ENCODE data around the gene MIOS. TPM values are rescaled to one million over a fixed set of nuclear protein-coding genes. Genes with fewer than 3 reads are reported as not detected.

Gene MIOS
- 10 to 100 TPM; 41.1 to 51.2 (median 42.3) TPM for polyA plus RNA-seq (ENCODE audit: insufficient read length in 3 of 3)
- long read RNA-seq, donor 1, partial matches to known transcripts = 0 of 5 reads
- long read RNA-seq, donor 1, other reads (novel, unspliced or antisense) = 0 of 5 reads
- long read RNA-seq, donor 2, partial matches to known transcripts = 0 of 2 reads
- long read RNA-seq, donor 2, other reads (novel, unspliced or antisense) = 0 of 2 reads
- long read RNA-seq, donor 3, partial matches to known transcripts = 0 of 9 reads
- long read RNA-seq, donor 3, other reads (novel, unspliced or antisense) = 0 of 9 reads
- long read RNA-seq, donor 4, partial matches to known transcripts = 0 of 2 reads
- long read RNA-seq, donor 4, other reads (novel, unspliced or antisense) = 0 of 2 reads
- long read RNA-seq, donor 5 = 0 reads
- long read RNA-seq, donor 6, partial matches to known transcripts = 0 of 5 reads
- long read RNA-seq, donor 6, other reads (novel, unspliced or antisense) = 0 of 5 reads
- long read RNA-seq, donor 7, partial matches to known transcripts = 0 of 3 reads
- long read RNA-seq, donor 7, other reads (novel, unspliced or antisense) = 0 of 3 reads
- long read RNA-seq, donor 8 = 0 reads
- long read RNA-seq, donor 9, partial matches to known transcripts = 0 of 9 reads
- long read RNA-seq, donor 9, other reads (novel, unspliced or antisense) = 0 of 9 reads
- long read RNA-seq, donor 10, partial matches to known transcripts = 0 of 6 reads
- long read RNA-seq, donor 10, other reads (novel, unspliced or antisense) = 0 of 6 reads
- long read RNA-seq, donor 11, partial matches to known transcripts = 0 of 5 reads
- long read RNA-seq, donor 11, other reads (novel, unspliced or antisense) = 0 of 5 reads
- long read RNA-seq, donor 12, partial matches to known transcripts = 0 of 1 reads
- long read RNA-seq, donor 12, other reads (novel, unspliced or antisense) = 0 of 1 reads
- long read RNA-seq, donor 13 = 0 reads
- long read RNA-seq, donor 14, partial matches to known transcripts = 0 of 9 reads
- long read RNA-seq, donor 14, other reads (novel, unspliced or antisense) = 0 of 9 reads
- long read RNA-seq, donor 15, partial matches to known transcripts = 0 of 2 reads
- long read RNA-seq, donor 15, other reads (novel, unspliced or antisense) = 0 of 2 reads
- long read RNA-seq, donor 16, partial matches to known transcripts = 15 of 24 reads
- long read RNA-seq, donor 16, other reads (novel, unspliced or antisense) = 0 of 24 reads

GRCh38 chr7:7566651-7567611, at the start of gene MIOS:
TSS of gene MIOS (plus strand) at chr7:7566884. CDS start at chr7:7572476, 5,592 bp downstream.
- peak; percentile 63 to 82 (median 74) for DNase-seq (ENCODE audit: extremely low read depth in 1 of 11, low read depth in 9 of 11, low spot score in 4 of 11)

- DNase-seq (ENCODE audit: extremely low read depth in 1 of 11, low read depth in 9 of 11, low spot score in 4 of 11) = peak in 4 of 11 donors; percentile 18 to 36 (median 36)
These were observed 48.9 kb upstream of the MIOS start for GRCh38 chr7:7517754-7518153.

DNA sequence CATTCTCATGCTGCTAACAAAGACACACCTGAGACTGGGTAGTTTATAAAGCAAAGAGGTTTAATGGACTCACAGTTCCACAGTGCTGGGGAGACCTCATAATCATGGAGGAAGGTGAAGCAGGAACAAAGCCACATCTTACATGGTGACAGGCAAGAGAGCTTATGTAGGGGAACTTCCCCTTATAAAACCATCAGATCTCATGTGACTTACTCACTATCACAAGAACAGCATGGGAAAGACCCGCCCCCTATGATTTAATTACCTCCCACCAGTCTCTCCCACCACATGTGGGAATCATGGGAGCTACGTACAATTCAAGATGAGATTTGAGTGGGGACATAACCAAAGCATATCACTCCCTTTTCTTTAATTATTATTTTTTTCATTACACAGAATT, 47.6 kb upstream of the MIOS start:
- DNase-seq (ENCODE audit: extremely low read depth in 1 of 11, low read depth in 9 of 11, low spot score in 4 of 11) = no peak

GRCh38 chr7:7519528-7519927, 47.2 kb upstream of the MIOS start:
- no peak for DNase-seq (ENCODE audit: extremely low read depth in 1 of 11, low read depth in 9 of 11, low spot score in 4 of 11)

DNA sequence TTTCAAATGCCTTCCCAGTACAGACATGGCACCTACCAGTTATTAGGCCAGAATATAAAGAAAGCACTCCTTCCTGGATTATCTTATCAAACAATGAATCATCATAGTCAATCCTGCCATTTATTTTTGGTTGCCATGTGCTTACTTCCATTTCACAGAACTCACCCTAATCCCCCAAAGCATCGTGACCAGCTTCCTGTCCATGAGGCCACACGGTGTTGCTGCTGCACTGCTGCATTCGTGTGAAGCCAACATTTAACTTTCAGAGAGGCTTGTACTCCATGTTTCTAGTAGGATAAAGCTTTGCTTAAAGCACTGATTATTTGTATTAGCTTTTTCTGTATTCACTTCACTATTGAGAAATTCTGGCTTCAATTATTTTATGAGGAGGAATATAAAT, 45.4 kb upstream of the MIOS start:
- no peak for DNase-seq (ENCODE audit: extremely low read depth in 1 of 11, low read depth in 9 of 11, low spot score in 4 of 11)

DNA sequence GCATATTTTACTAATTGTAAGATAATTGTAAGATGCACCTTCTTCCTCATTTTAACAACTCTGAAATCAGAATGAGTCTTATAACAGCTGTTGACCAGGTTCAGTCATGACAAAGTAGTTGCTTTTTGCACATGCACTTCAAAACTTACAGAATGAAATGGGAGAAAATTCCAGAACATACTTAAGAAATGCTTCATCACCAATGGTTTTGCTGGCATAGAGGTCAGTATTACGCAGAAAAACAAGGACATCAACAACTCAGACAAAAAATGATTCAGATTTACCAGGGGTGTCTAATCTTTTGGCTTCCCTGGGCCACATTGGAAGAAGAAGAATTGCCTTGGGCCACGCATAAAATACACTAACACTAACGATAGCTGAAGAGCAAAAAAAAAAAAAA, 44.3 kb upstream of the MIOS start:
- DNase-seq (ENCODE audit: extremely low read depth in 1 of 11, low read depth in 9 of 11, low spot score in 4 of 11) = no peak

DNA sequence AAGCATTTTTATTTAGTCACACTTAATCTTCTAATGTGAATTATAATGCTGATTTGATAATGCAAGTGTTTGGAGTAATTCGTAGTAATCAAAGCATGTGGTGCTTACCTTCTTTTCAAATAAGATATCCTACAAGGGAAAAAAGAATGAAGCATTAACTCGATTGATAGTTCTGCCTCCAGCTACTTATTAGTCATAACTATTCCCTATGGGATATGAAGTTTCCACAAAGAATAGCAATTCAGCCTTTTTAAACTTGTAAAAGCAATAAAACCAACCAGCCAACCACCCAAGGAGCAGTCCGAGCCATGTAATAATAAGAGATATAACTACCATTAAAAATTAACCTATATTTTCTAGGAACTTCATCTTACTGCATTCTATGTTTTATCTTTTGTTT, 42.6 kb upstream of the MIOS start:
- DNase-seq (ENCODE audit: extremely low read depth in 1 of 11, low read depth in 9 of 11, low spot score in 4 of 11) = no peak

DNA sequence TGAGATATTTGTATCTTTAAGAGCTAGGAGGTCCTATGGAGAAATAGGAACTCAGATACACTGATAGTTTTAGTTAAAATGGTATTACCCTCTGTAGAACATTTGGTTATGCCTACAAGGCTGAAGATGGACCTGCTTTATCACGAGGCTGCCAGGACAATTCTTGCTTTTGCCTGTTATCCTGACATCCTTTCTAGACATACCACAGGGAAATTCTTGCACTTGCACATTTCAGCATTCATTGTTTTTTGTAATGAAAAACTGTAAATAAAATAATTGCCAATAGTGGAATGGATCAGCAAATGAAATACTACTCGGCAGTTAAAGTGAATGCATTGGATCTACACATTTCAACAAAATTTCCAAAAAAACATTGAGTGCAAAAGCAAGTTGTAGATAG, 40.7 kb upstream of the MIOS start:
- DNase-seq (ENCODE audit: extremely low read depth in 1 of 11, low read depth in 9 of 11, low spot score in 4 of 11) = no peak

GRCh38 chr7:7527047-7527446, 39.6 kb upstream of the MIOS start:
- no peak for DNase-seq (ENCODE audit: extremely low read depth in 1 of 11, low read depth in 9 of 11, low spot score in 4 of 11)

DNA sequence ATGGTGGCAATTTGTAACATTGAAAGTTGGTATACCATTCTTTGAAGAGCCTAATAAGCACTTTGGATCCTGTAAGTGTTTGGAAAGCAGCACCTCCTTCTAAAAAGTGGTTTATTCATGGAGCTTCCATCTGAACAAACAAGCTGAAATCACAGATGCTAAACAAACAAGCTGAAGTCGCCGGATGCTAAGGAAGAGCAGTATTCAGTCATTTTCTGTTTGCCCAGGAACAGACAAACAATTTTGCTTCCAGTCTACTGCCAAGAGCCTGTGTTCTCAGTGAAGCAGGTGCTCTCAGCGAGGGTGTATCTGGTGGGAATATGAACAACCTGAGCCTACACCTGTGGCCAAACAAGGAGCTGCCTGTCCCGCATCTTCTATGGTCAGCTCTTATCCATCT, 37.4 kb upstream of the MIOS start:
- DNase-seq (ENCODE audit: extremely low read depth in 1 of 11, low read depth in 9 of 11, low spot score in 4 of 11) = no peak

- DNase-seq (ENCODE audit: extremely low read depth in 1 of 11, low read depth in 9 of 11, low spot score in 4 of 11) = no peak
These were observed 32.8 kb upstream of the MIOS start for GRCh38 chr7:7533831-7534430.

- no peak for DNase-seq (ENCODE audit: extremely low read depth in 1 of 11, low read depth in 9 of 11, low spot score in 4 of 11)
These were observed 31.0 kb upstream of the MIOS start, which contains the start of gene COL28A1 for GRCh38 chr7:7535691-7536090. TSS of gene COL28A1 (minus strand) at chr7:7535873. CDS start at chr7:7532875, 2,998 bp downstream.

DNA sequence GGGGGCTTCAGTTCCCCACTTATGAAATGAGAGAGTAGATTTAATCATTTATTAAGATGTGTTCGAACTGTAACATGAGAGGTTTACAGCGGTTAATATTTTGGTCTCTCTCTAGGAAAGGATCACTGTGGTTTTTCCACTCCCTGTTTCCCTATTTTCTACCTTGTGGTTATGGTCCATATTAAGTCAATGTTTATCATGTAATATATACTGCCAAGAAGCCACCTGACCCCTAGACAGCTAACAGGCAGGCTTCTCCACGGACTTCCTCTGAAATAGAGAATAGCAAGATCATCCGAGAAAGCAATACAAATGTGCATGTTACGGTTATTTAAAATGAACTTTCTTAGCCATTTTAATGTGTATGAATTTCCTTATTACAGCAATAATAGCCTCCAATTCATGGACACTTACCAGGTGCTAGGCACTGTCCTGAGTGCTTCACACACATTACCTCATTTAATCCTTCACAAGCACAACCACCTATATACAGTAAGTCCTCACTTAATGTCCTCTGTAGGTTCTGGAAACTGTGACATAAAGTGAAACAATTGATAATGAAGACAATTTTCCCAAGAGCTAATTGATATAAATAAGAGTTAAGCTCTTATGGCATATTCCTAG, 30.2 kb upstream of the MIOS start:
- DNase-seq (ENCODE audit: extremely low read depth in 1 of 11, low read depth in 9 of 11, low spot score in 4 of 11) = no peak

DNA sequence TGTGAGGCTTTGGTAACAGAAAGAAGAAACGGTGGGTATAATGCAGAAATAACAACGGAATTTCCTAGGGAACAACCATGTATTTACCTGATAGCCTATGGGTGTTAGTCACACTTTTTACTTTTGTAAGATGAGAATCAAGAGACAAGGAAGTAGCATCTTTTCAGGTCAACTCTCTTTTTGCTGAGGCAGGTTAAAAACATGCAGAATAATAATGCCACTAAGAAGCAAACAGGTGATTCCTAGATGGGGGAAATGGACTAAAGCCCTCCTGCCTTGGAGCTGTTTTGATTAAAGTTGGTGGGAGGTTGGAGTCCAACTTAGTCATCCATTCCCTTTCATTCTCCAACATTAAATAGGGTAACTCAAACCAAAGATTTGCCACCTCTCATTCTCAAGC, 29.0 kb upstream of the MIOS start:
- DNase-seq (ENCODE audit: extremely low read depth in 1 of 11, low read depth in 9 of 11, low spot score in 4 of 11) = no peak

DNA sequence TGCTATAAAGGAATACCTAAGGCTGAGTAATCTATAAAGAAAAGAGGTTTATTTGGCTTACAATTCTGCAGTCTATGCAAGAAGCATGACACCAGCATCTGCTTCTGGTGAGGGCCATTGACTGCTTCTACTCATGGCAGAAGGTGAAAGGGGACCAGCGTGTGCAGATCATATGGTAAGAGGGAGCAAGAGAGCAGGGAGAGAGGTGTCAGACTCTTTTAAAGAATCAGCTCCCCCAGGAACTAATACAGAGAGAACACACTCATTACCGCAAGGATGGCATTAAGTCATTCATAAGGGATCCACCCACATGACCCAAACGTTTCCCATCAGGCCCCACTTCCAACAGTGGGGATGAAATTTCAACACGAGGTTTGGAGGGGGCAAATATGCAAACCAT, 27.5 kb upstream of the MIOS start:
- DNase-seq (ENCODE audit: extremely low read depth in 1 of 11, low read depth in 9 of 11, low spot score in 4 of 11) = no peak

DNA sequence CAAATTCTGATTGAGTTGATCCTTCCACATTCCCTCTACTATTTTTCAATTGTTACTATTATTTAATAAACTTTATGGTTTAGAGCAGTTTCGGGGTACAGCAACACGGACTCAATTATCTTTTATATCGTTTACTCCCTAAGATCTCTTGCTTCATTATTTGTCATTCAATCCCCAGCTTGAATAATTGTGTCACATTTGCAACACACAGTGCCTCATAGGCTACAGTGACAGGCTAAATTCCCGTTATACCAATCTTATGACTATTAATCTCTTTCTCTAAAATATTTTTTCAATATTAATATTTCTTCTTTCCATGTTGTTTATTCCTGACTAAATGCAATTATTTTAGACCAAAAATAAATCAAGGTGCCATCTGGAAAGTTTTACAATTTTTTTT, 27.0 kb upstream of the MIOS start:
- no peak for DNase-seq (ENCODE audit: extremely low read depth in 1 of 11, low read depth in 9 of 11, low spot score in 4 of 11)

DNA sequence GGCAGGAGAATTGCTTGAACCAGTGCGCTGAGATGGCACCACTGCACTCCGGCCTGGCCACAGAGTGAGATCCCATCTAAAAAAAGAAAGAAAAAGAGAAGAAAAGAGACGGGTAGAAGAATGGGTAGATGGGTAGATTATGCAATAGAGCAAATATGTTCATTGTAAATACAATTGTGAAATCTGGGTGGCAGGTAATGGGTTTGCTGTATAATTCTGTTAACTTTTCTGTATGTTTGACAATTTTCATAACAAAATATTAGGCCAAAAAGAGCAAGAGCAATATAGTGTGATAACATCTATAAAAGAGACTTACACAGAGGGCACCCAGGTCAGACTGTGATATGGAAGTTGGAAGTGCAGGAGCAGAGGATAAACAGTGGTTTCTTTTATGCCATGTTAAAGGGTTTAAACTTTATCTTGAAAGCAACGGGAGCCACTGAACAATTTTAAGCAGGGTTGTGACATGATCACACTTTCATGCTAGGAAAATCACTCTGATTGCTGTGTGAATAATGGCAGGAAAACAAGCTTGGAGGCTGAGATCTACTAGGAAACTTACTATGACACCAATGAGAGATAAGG, 24.3 kb upstream of the MIOS start:
- no peak for DNase-seq (ENCODE audit: extremely low read depth in 1 of 11, low read depth in 9 of 11, low spot score in 4 of 11)
